GM12801 (cell line): ENCODE measurements around the gene RBBP8.

Source experiments
- CTCF ChIP-seq: IDR thresholded peaks from one replicate; pipeline ENCODE4 v1.5.1; 2011; ENCODE audit warnings: control low read depth; ENCODE audit not compliant: insufficient read length; ENCODE audit errors: extremely low read depth

RBBP8 gene

GRCh38 chr18:22932885-22933205, 283 bp upstream of the RBBP8 start:
- no peak for TF ChIP-seq CTCF

GRCh38 chr18:22933966-22934423, 867 bp downstream of the RBBP8 start:
- TF ChIP-seq CTCF = no peak

- no peak for TF ChIP-seq CTCF
Measured at GRCh38 chr18:22934789-22935188, 1.7 kb downstream of the RBBP8 start.

GRCh38 chr18:22935431-22935830, 2.3 kb downstream of the RBBP8 start:
- no peak for TF ChIP-seq CTCF

GRCh38 chr18:22936515-22936914, 3.4 kb downstream of the RBBP8 start:
- TF ChIP-seq CTCF = no peak

- no peak for TF ChIP-seq CTCF
Measured at GRCh38 chr18:22939649-22940048, 6.5 kb downstream of the RBBP8 start.

GRCh38 chr18:22943847-22944246, 10.7 kb downstream of the RBBP8 start:
- no peak for TF ChIP-seq CTCF

- TF ChIP-seq CTCF = no peak
Measured at GRCh38 chr18:22946217-22946616, 13.1 kb downstream of the RBBP8 start.
